ENCODE data around the gene ARID4B. TPM values are rescaled to one million over a fixed set of nuclear protein-coding genes. Genes with fewer than 3 reads are reported as not detected.

The ARID4B gene
- total RNA-seq, 4 donors from 2014 or later = 11.5 to 18.8 (median 16.5) TPM

- intact Hi-C loops (cut with DNase I; ENCODE audit: low total_unique reads) = no loop called here
- no peak overlapping the region for H3K4me3 ChIP-seq
- H3K4me1 ChIP-seq = no peaks in the 10 kb centered on the region
- in situ Hi-C loops (cut with MboI; ENCODE audit: low sequenced_read_pairs in 4 of 4) = no loop called here
- no peak for TF ChIP-seq CTCF (IDR thresholded peaks at IDR 0.05 in 4 of 5, conservative IDR thresholded peaks at IDR 0.05 in 1 of 5)
- TF ChIP-seq POLR2A (IDR thresholded peaks at IDR 0.05) = no peak
- H3K9me3 ChIP-seq = no peaks in the 10 kb centered on the region
- peaks cover 0 to 27% of the 10 kb centered on the region in 2 donors for H3K36me3 ChIP-seq
- DNase-seq = no peak
- no peak overlapping the region for H3K27ac ChIP-seq
- no peak for ATAC-seq
- H3K27me3 ChIP-seq = no peaks in the 10 kb centered on the region
Observed at GRCh38 chr1:235239851-235240250, 88.1 kb downstream of the ARID4B start.

- Histone ChIP-seq H3K4me3 (no peak overlapping the region), H3K4me1 (no peaks in the 10 kb centered on the region), H3K36me3 (peaks cover 0 to 21% of the 10 kb centered on the region in 2 donors), H3K9me3 (no peaks in the 10 kb centered on the region), H3K27me3 (no peaks in the 10 kb centered on the region), H3K27ac (no peak overlapping the region)
- ATAC-seq = no peak
- in situ Hi-C loops (cut with MboI; ENCODE audit: low sequenced_read_pairs in 4 of 4) = no loop called here
- intact Hi-C loops (cut with DNase I; ENCODE audit: low total_unique reads) = no loop called here
- TF ChIP-seq CTCF (IDR thresholded peaks at IDR 0.05 in 4 of 5, conservative IDR thresholded peaks at IDR 0.05 in 1 of 5) (no peak), POLR2A (IDR thresholded peaks at IDR 0.05) (no peak)
- no peak for DNase-seq
Observed at GRCh38 chr1:235238558-235238957, 89.4 kb downstream of the ARID4B start.

GRCh38 chr1:235236128-235236527 is 91.9 kb downstream of the ARID4B start:
- in situ Hi-C loops (cut with MboI; ENCODE audit: low sequenced_read_pairs in 4 of 4) = no loop called here
- Histone ChIP-seq H3K36me3 (peaks cover 0 to 21% of the 10 kb centered on the region in 2 donors), H3K27ac (no peak overlapping the region), H3K4me1 (no peaks in the 10 kb centered on the region), H3K9me3 (no peaks in the 10 kb centered on the region), H3K4me3 (no peak overlapping the region), H3K27me3 (no peaks in the 10 kb centered on the region)
- intact Hi-C loops (cut with DNase I; ENCODE audit: low total_unique reads) = no loop called here
- no peak for DNase-seq
- no peak for TF ChIP-seq CTCF (IDR thresholded peaks at IDR 0.05 in 4 of 5, conservative IDR thresholded peaks at IDR 0.05 in 1 of 5)
- no peak for TF ChIP-seq POLR2A (IDR thresholded peaks at IDR 0.05)
- no peak for ATAC-seq

DNA sequence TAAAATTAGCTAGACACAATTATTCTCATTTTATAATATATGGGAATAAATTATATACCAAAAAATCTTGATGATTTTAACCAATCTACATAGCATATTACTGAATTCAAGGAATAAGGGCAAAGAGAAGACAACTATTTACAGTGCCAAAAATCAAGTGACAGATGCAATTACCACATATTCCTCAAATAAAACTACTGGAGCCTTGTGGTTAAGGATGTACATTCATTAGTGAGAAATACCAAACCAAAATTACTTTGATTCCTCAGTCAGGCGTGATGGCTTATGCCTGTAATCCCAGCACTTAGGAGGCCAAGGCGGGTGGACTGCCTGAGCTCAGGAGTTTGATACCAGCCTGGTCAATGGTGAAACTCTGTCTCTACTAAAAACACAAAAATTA is 98.1 kb downstream of the ARID4B start:
- Histone ChIP-seq H3K4me3 (no peak overlapping the region), H3K36me3 (peaks cover 0 to 19% of the 10 kb centered on the region in 2 donors), H3K27ac (no peak overlapping the region), H3K9me3 (no peaks in the 10 kb centered on the region), H3K4me1 (no peaks in the 10 kb centered on the region), H3K27me3 (no peaks in the 10 kb centered on the region)
- DNase-seq (no peak), ATAC-seq (no peak)
- intact Hi-C loops (cut with DNase I; ENCODE audit: low total_unique reads) (no loop called here), in situ Hi-C loops (cut with MboI; ENCODE audit: low sequenced_read_pairs in 4 of 4) (no loop called here)
- TF ChIP-seq POLR2A (IDR thresholded peaks at IDR 0.05) (no peak), CTCF (IDR thresholded peaks at IDR 0.05 in 4 of 5, conservative IDR thresholded peaks at IDR 0.05 in 1 of 5) (no peak)

- H3K4me3 ChIP-seq = no peak overlapping the region
- no peak for TF ChIP-seq CTCF (IDR thresholded peaks at IDR 0.05 in 4 of 5, conservative IDR thresholded peaks at IDR 0.05 in 1 of 5)
- TF ChIP-seq POLR2A (IDR thresholded peaks at IDR 0.05) = no peak
- ATAC-seq = no peak
- H3K27ac ChIP-seq = no peak overlapping the region
- intact Hi-C loops (cut with DNase I; ENCODE audit: low total_unique reads) (no loop called here), in situ Hi-C loops (cut with MboI; ENCODE audit: low sequenced_read_pairs in 4 of 4) (no loop called here)
- peaks cover 0 to 39% of the 10 kb centered on the region in 2 donors for H3K36me3 ChIP-seq
- no peaks in the 10 kb centered on the region for H3K27me3 ChIP-seq
- H3K4me1 ChIP-seq = no peaks in the 10 kb centered on the region
- no peaks in the 10 kb centered on the region for H3K9me3 ChIP-seq
- DNase-seq = no peak
Observed at GRCh38 chr1:235227414-235227813, 100.6 kb downstream of the ARID4B start.
